ENCODE data around the gene VAT1L.
"Not testable (repeated sequence)": the region's sequence is repeated elsewhere in the genome, so short reads cannot be mapped to it uniquely, and the experiment has no call there.

Gene VAT1L

GRCh38 chr16:77913738-77914253 lies 125.4 kb downstream of the VAT1L start:
- no peak for DNase-seq (ENCODE audit: low spot score)

GRCh38 chr16:77916111-77916510 lies 127.7 kb downstream of the VAT1L start:
- DNase-seq (ENCODE audit: low spot score) = no peak

- DNase-seq (ENCODE audit: low spot score) = no peak
Measured at GRCh38 chr16:77917971-77918370, 129.6 kb downstream of the VAT1L start.

GRCh38 chr16:77918809-77919707 lies 130.7 kb downstream of the VAT1L start:
- no peak for DNase-seq (ENCODE audit: low spot score)

GRCh38 chr16:77919761-77920415 lies 131.5 kb downstream of the VAT1L start:
- no peak for DNase-seq (ENCODE audit: low spot score)

- no peak for DNase-seq (ENCODE audit: low spot score)
Measured at GRCh38 chr16:77920984-77921383, 132.6 kb downstream of the VAT1L start.

GRCh38 chr16:77922228-77922754 lies 133.9 kb downstream of the VAT1L start:
- no peak for DNase-seq (ENCODE audit: low spot score)

- no peak for DNase-seq (ENCODE audit: low spot score)
Measured at GRCh38 chr16:77925531-77925930, 137.2 kb downstream of the VAT1L start.

- DNase-seq (ENCODE audit: low spot score) = no peak
Measured at GRCh38 chr16:77928096-77928495, 139.7 kb downstream of the VAT1L start.

GRCh38 chr16:77929004-77929403 lies 140.6 kb downstream of the VAT1L start:
- DNase-seq (ENCODE audit: low spot score) = no peak

GRCh38 chr16:77931058-77931457 lies 142.7 kb downstream of the VAT1L start:
- no peak for DNase-seq (ENCODE audit: low spot score)

GRCh38 chr16:77937473-77938149 lies 149.2 kb downstream of the VAT1L start:
- DNase-seq (ENCODE audit: low spot score) = no peak

GRCh38 chr16:77938913-77939312 lies 150.5 kb downstream of the VAT1L start:
- DNase-seq (ENCODE audit: low spot score) = no peak

- no peak for DNase-seq (ENCODE audit: low spot score)
Measured at GRCh38 chr16:77939968-77940367, 151.6 kb downstream of the VAT1L start.

- no peak for DNase-seq (ENCODE audit: low spot score)
Measured at GRCh38 chr16:77943801-77944200, 155.4 kb downstream of the VAT1L start.

- DNase-seq (ENCODE audit: low spot score) = no peak
Measured at GRCh38 chr16:77944631-77945030, 156.3 kb downstream of the VAT1L start.

- peak; percentile 34 for DNase-seq (ENCODE audit: low spot score)
Measured at GRCh38 chr16:77945126-77945525, 156.8 kb downstream of the VAT1L start.

GRCh38 chr16:77946823-77947222 lies 158.5 kb downstream of the VAT1L start:
- peak; percentile 66 for DNase-seq (ENCODE audit: low spot score)

- DNase-seq (ENCODE audit: low spot score) = not testable (repeated sequence)
Measured at GRCh38 chr16:77947590-77947989, 159.2 kb downstream of the VAT1L start.

GRCh38 chr16:77948835-77949234 lies 160.5 kb downstream of the VAT1L start:
- DNase-seq (ENCODE audit: low spot score) = no peak

- DNase-seq (ENCODE audit: low spot score) = no peak
Measured at GRCh38 chr16:77949445-77949844, 161.1 kb downstream of the VAT1L start.

GRCh38 chr16:77951788-77952187 lies 163.4 kb downstream of the VAT1L start:
- peak; percentile 52 for DNase-seq (ENCODE audit: low spot score)
